ENCODE data around the gene ADAM33. TPM values are rescaled to one million over a fixed set of nuclear protein-coding genes. Genes with fewer than 3 reads are reported as not detected.

The ADAM33 gene
- total RNA-seq, 1 experiment from 2014 or later = not detected

- intact Hi-C loops (cut with micrococcal nuclease; ENCODE audit: unreplicated experiment) = loop anchor here (5.0 kb wide), 2 partner anchors 104 to 409 kb away; partner anchors contain the start of gene SPEF1
- CTCF ChIA-PET = interaction anchor here (0.6 kb wide), 1 partner anchor 100 kb away, joined by 3 read pairs; no protein-coding TSS in a partner anchor
- peaks cover 33% of the 10 kb centered on the region for H3K27me3 ChIP-seq (ENCODE audit: insufficient read depth, low read depth)
Measured at GRCh38 chr20:3678198-3678597, 3.6 kb downstream of the ADAM33 start.

DNA sequence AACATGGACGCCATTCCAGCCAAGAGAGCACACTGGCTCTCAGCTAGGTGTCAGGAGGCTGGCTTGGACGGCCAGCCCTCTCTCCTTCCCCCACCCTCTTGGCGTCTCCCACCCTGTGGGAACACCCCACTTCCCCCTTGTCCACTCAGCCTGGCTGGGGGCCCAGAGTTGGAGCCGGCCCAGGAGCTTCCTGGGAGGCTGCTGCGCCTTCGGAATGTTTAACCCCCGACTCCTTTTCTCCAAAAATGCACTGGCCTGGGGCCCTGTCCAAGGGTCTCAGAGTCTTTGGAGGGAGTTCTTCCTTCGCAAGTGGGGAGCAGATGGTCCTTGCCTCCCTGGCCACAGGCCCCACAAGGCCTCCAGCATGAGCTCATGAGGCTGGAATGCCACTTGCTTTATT lies 4.1 kb downstream of the ADAM33 start:
- Histone ChIP-seq H3K9me3 (ENCODE audit: insufficient read depth, low read depth) (no peaks in the 10 kb centered on the region), H3K4me3 (no peak overlapping the region), H3F3A (ENCODE audit: insufficient read depth, low read depth) (no peaks in the 10 kb centered on the region), H3K27ac (no peak overlapping the region), H3K4me1 (replicated peaks; ENCODE audit: insufficient read depth) (no peaks in the 10 kb centered on the region), H3K79me2 (ENCODE audit: low read depth) (no peaks in the 10 kb centered on the region), H3K9me2 (ENCODE audit: insufficient read depth) (no peaks in the 10 kb centered on the region), H3K27me3 (ENCODE audit: insufficient read depth, low read depth) (peaks cover 35% of the 10 kb centered on the region), H2AFZ (no peak overlapping the region), H3K4me2 (no peak overlapping the region), H3K36me3 (ENCODE audit: low read depth) (no peaks in the 10 kb centered on the region), H4K20me1 (ENCODE audit: insufficient read depth) (no peaks in the 10 kb centered on the region)
- TF ChIP-seq CTCF (conservative IDR thresholded peaks at IDR 0.05) = no peak
- intact Hi-C loops (cut with micrococcal nuclease; ENCODE audit: unreplicated experiment) = loop anchor here (5.0 kb wide), 2 partner anchors 105 to 410 kb away; partner anchors contain the start of gene SPEF1
- no peak for DNase-seq
- ChIA-PET CTCF (interaction anchor here (1.3 kb wide), 1 partner anchor 103 kb away, joined by 6 read pairs; the partner anchor contains the start of gene SPEF1), POLR2A (ENCODE audit: unreplicated experiment) (no interaction called here)
- no TSS peak for BruUV-seq (replicated peaks)

More at GRCh38 chr20:3678198-3678597, 3.6 kb downstream of the ADAM33 start:
- no peaks in the 10 kb centered on the region for H3K79me2 ChIP-seq (ENCODE audit: low read depth)
- H3K27ac ChIP-seq = no peak overlapping the region
- no TSS peak for BruUV-seq (replicated peaks)
- POLR2A ChIA-PET (ENCODE audit: unreplicated experiment) = no interaction called here
- H2AFZ ChIP-seq = no peak overlapping the region
- no peak overlapping the region for H3K4me2 ChIP-seq
- no peaks in the 10 kb centered on the region for H4K20me1 ChIP-seq (ENCODE audit: insufficient read depth)
- DNase-seq = no peak
- TF ChIP-seq CTCF (conservative IDR thresholded peaks at IDR 0.05) (no peak), EZH2 (IDR thresholded peaks at IDR 0.05; ENCODE audit: low read depth) (no peak)
- no peaks in the 10 kb centered on the region for H3K9me2 ChIP-seq (ENCODE audit: insufficient read depth)
- H3K9me3 ChIP-seq (ENCODE audit: insufficient read depth, low read depth) = no peaks in the 10 kb centered on the region
- H3K4me1 ChIP-seq (replicated peaks; ENCODE audit: insufficient read depth) = no peaks in the 10 kb centered on the region
- no peaks in the 10 kb centered on the region for H3F3A ChIP-seq (ENCODE audit: insufficient read depth, low read depth)
- H3K36me3 ChIP-seq (ENCODE audit: low read depth) = no peaks in the 10 kb centered on the region
- H3K4me3 ChIP-seq = no peak overlapping the region

DNA sequence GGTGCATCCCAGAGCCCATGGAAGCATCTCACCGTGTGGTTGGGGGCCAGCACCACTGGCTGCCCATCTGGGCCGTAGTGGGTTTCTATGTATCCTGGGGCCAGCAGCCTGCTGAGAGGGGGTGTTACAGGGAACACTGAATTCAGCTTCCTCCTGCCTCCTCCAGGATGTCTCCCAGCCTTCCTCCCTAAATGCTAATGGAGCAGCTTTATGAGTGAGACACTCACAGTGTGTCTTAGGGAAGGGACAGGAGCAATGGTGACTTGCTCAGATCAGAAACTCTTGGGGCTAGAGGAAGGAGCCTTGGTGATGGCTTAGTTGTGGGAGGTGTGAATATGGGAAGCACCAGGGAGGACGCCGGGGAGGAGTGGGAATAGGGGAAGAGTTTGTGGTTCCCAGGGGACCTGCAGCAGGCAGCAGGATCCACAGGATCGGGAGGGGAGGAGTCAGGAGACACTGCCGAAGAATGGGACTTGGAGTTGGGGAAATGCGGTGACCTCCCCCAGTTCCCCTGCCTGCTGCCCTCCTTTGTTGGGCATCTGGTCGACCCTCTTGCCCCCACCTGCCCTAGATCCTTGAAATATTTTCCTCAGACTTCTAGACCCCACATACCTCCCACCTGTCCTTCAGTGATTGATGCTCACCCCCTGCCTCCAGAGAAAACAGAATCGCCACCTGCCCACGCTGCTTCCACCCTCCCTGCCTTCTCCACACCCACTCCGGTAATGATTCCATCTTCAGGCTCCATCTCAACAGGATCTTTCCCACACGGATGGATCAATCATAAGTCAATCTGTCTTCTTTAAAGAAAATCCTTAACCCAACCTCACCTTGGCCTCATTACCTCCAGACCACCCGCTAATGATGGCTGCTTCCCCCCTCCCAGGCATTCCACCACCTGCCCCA lies 6.6 kb downstream of the ADAM33 start:
- H3K9me3 ChIP-seq (ENCODE audit: insufficient read depth, low read depth) = no peaks in the 10 kb centered on the region
- no peak overlapping the region for H2AFZ ChIP-seq
- no peak for DNase-seq
- intact Hi-C loops (cut with micrococcal nuclease; ENCODE audit: unreplicated experiment) = loop anchor here (5.0 kb wide), 2 partner anchors 107 to 412 kb away; partner anchors contain the start of gene SPEF1
- no TSS peak for BruUV-seq (replicated peaks)
- no peaks in the 10 kb centered on the region for H3K79me2 ChIP-seq (ENCODE audit: low read depth)
- H4K20me1 ChIP-seq (ENCODE audit: insufficient read depth) = no peaks in the 10 kb centered on the region
- POLR2A ChIA-PET (ENCODE audit: unreplicated experiment) = interaction anchor here (0.5 kb wide), 1 partner anchor 205 kb away, joined by 8 read pairs; no protein-coding TSS in a partner anchor
- no peaks in the 10 kb centered on the region for H3K4me1 ChIP-seq (replicated peaks; ENCODE audit: insufficient read depth)
- no peak overlapping the region for H3K4me3 ChIP-seq
- no peak for TF ChIP-seq EZH2 (IDR thresholded peaks at IDR 0.05; ENCODE audit: low read depth)
- no peak for TF ChIP-seq CTCF (conservative IDR thresholded peaks at IDR 0.05)
- CTCF ChIA-PET = interaction anchor here (0.6 to 1.6 kb wide), 4 partner anchors 29 to 563 kb away, joined by 3 to 5 read pairs (median 3); no protein-coding TSS in a partner anchor
- H3F3A ChIP-seq (ENCODE audit: insufficient read depth, low read depth) = no peaks in the 10 kb centered on the region
- H3K9me2 ChIP-seq (ENCODE audit: insufficient read depth) = no peaks in the 10 kb centered on the region
- no peak overlapping the region for H3K4me2 ChIP-seq
- no peak overlapping the region for H3K27ac ChIP-seq
- H3K27me3 ChIP-seq (ENCODE audit: insufficient read depth, low read depth) = peaks cover 39% of the 10 kb centered on the region
- no peaks in the 10 kb centered on the region for H3K36me3 ChIP-seq (ENCODE audit: low read depth)
